HUES48 (cell line): ENCODE results near the gene EPB41L5.
"Not testable (repeated sequence)": the region's sequence is repeated elsewhere in the genome, so short reads cannot be mapped to it uniquely, and the experiment has no call there.

Source experiments
- H3K27ac ChIP-seq: one replicate; pipeline ENCODE4 v1.7.0; 2013; ENCODE audit warnings: low read depth, low read length, inconsistent platforms
- H3K27me3 ChIP-seq: 2 replicates; pipeline ENCODE4 v1.6.1; 2013; ENCODE audit warnings: mild to moderate bottlenecking, low read length; ENCODE audit not compliant: control insufficient read depth, insufficient read depth
- H3K36me3 ChIP-seq: 2 replicates; pipeline ENCODE4 v1.6.1; 2013; ENCODE audit warnings: low read length; ENCODE audit not compliant: control insufficient read depth, insufficient read depth
- H3K4me1 ChIP-seq: 2 replicates; pipeline ENCODE4 v1.6.1; 2013; ENCODE audit warnings: mild to moderate bottlenecking, low read length; ENCODE audit not compliant: control insufficient read depth, insufficient read depth
- H3K4me3 ChIP-seq: 2 replicates; pipeline ENCODE4 v1.5.1; 2013; ENCODE audit warnings: mild to moderate bottlenecking, low read depth, low read length
- H3K9ac ChIP-seq: 2 replicates; pipeline ENCODE4 v1.6.1; 2013; ENCODE audit warnings: mild to moderate bottlenecking, low read depth, low read length, moderate library complexity
- H3K9me3 ChIP-seq: 2 replicates; pipeline ENCODE4 v1.6.1; 2013; ENCODE audit warnings: low read length; ENCODE audit not compliant: control insufficient read depth, insufficient read depth

Gene EPB41L5

DNA sequence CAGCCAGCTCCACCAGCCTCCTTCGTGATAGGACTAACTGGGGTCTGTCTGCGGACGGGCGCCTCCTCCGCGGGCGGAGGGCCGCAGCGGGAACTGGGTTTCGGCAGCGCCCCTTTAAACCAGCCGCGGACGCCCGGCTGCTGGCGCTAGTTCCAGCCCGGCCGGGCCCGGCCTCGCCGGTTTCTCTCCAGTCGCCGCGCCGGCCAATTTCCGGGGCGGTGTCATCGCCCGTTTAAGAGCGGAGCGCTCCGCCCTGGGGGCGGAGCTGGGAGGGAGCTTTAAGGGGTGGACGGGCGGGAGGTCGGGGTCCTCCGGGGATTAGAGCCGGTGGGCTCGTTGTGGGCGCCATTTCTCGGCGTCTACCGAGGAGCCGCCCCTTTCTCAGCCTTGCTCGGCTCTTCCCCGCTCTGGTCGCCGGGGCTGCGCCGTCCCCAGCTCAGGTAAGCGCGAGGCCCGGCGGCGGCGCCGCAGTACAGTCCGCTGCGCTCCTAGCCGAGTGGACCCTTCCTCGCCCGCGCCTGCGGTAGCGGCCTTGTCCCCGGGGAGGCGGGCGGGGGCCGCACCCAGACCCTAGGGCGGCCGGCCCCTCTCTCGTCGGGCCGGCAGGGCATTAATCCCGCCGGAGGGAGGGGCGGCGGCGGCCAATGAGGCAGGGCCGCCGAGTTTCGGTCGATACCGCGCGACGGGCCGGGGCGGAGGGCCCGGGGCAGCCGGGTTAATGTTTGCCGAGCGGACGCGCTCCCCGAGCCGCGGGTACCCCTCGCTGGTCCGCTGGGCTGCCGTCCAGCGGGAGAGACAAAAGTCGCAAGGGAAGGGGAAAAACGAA, at the start of gene EPB41L5:
EPB41L5 (plus strand) TSS at position 307 of the 826 bp plus-strand sequence. CDS start 6,008 bp downstream, outside the sequence.
- Histone ChIP-seq H3K4me1 (peaks cover 23% of the 10 kb centered on the region), H3K9ac (peak within 1 kb of the TSS; percentile 92), H3K36me3 (no peaks in the 10 kb centered on the region), H3K27me3 (peaks cover 11% of the 10 kb centered on the region), H3K9me3 (no peaks in the 10 kb centered on the region), H3K4me3 (peak within 1 kb of the TSS; percentile 94), H3K27ac (peak within 1 kb of the TSS; percentile 88)

DNA sequence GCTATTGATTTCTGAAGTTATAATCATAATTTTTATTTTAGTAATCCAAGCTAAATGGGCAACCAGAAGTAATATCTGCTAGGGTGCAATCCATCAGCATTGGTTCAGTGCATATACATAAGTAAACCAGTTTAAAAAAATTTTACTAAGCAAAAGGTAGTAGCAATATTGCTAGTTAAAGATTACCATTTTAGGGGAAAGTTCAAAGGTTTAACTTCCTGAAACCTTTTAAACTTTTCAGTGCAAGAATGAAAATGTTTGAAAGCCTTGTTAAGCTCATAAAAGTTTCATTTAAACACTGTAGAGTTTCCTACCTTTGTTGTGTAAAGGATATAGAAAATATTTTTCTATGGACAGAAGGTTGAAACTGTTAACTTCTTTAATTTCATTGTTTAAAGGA, 31.0 kb upstream of the EPB41L5 start:
- H3K4me3 ChIP-seq: no peak overlapping the region
- no peak overlapping the region for H3K27ac ChIP-seq
- no peak overlapping the region for H3K9ac ChIP-seq
- H3K27me3 ChIP-seq: no peaks in the 10 kb centered on the region
- peaks cover 13% of the 10 kb centered on the region for H3K36me3 ChIP-seq
- H3K9me3 ChIP-seq: no peaks in the 10 kb centered on the region
- no peaks in the 10 kb centered on the region for H3K4me1 ChIP-seq

DNA sequence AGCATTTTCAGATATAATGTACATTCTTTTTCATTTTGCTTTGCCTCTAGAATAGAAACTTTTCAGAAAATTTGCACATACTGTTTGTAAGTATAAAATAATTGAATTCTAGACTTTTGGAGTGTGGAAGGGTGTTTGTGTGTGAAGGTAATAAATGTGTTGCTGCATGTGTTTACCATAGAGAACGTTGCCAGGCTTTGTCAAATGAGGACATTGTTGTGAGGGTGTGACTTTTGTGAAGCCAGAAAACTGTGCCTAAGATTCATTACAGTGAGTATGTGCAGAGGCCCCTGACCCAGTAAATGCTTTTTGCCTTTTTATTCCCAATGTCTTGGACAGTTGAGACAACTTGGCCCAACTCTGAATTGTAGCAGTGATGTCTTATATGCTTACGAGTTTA, 30.4 kb upstream of the EPB41L5 start:
- H3K36me3 ChIP-seq: peaks cover 6% of the 10 kb centered on the region
- H3K9me3 ChIP-seq: no peaks in the 10 kb centered on the region
- H3K4me3 ChIP-seq: no peak overlapping the region
- H3K27me3 ChIP-seq: no peaks in the 10 kb centered on the region
- H3K4me1 ChIP-seq: no peaks in the 10 kb centered on the region
- no peak overlapping the region for H3K9ac ChIP-seq
- no peak overlapping the region for H3K27ac ChIP-seq

DNA sequence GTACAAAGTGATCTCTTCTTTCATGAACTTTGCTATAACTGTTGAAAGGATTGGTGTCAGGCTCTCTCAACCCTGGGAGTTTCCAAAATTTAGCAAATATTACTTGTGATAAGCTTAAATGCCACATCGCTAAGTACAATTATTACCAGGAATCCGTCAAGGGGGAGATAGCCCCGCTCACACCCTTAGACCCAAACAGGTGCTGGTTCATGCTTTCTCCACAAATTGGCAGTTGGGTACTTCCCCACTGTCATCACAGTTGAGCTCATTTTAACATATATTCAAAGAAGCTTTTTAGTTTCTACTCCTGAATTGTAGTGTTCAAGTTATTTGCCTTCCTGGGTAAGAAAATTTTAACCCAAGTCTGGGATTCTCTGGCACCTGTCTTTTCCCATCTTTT, 29.8 kb upstream of the EPB41L5 start:
- no peaks in the 10 kb centered on the region for H3K9me3 ChIP-seq
- H3K27ac ChIP-seq: no peak overlapping the region
- no peak overlapping the region for H3K9ac ChIP-seq
- no peaks in the 10 kb centered on the region for H3K27me3 ChIP-seq
- no peak overlapping the region for H3K4me3 ChIP-seq
- 0 out of 2 replicates have a peak, but pooled peaks cover under 1% of the 10 kb centered on the region for H3K36me3 ChIP-seq
- H3K4me1 ChIP-seq: no peaks in the 10 kb centered on the region

DNA sequence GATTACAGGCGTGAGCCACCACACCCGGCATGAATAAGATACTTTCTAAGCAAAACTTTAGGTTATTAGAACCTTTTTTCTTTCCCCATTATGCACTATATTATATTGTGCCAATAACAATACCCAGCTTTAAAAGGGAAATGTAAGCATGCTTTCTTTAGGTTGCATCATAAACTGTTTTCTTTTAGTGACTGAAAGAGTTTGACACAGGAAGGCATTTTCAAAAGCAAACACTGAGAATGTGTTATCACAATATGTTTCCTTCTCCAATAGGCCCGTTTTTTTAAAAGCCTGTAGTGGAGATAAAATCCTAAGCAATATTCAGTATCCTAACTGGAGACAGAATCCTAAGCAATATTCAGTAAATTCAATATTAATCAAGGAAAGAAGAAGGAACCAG, 16.7 kb upstream of the EPB41L5 start:
- no peak overlapping the region for H3K9ac ChIP-seq
- no peaks in the 10 kb centered on the region for H3K9me3 ChIP-seq
- no peak overlapping the region for H3K4me3 ChIP-seq
- no peaks in the 10 kb centered on the region for H3K36me3 ChIP-seq
- H3K4me1 ChIP-seq: no peaks in the 10 kb centered on the region
- no peaks in the 10 kb centered on the region for H3K27me3 ChIP-seq
- no peak overlapping the region for H3K27ac ChIP-seq

DNA sequence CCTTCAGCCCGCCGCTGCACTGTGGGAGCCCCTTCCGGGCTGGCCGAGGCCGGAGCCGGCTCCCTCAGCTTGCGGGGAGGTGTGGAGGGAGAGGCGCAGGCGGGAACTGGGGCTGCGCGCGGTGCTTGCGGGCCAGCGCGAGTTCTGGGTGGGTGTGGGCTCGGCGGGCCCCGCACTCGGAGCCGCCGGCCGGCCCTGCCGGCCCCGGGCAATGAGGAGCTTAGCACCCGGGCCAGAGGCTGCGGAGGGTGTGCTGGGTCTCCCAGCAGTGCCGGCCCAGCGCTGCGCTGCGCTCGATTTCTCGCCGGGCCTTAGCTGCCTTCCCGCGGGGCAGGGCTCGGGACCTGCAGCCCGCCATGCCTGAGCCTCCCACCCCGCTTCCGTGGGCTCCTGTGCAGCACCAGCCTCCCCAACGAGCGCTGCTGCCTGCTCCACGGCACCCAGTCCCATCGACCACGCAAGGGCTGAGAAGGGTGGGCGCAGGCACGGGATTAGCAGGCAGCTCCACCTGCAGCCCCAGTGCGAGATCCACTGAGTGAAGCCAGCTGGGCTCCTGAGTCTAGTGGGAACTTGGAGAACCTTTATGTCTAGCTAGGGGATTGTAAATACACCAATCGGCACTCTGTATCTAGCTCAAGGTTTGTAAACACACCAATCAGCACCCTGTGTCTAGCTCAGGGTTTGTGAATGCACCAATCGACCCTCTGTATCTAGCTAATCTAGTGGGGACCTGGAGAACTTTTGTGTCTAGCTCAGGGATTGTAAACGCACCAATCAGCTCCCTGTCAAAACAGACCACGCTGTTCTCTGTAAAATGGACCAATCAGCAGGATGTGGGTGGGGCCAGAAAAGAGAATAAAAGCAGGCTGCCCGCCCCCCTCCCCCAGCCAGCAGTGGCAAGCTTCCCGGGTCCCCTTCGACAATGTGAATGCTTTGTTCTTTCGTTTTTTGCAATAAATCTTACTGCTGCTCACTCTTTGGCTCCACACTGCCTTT, 15.7 kb upstream of the EPB41L5 start:
- not testable (repeated sequence) for H3K27me3 ChIP-seq, H3K9me3 ChIP-seq, H3K4me1 ChIP-seq, H3K4me3 ChIP-seq, H3K9ac ChIP-seq, H3K36me3 ChIP-seq, H3K27ac ChIP-seq

DNA sequence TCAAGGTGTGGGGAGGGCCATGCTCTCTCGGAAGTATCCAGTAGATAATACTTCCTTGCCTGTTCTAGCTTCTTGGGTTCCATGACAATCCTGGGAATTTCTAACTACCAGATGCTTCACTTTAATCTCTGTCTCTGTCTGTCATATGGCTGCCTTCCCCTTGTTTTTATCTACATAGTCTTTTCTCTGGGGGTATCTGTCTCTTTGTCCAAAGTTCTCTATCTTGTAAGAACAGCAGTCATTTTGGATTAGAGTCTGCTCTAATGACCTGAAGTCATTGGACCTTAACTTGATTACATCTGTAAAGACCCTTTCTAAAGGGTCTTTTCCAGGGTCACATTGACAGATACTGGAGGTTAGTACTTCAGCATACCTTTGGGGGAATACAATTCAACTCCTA, 11.4 kb upstream of the EPB41L5 start:
- Histone ChIP-seq H3K9ac (no peak overlapping the region), H3K9me3 (no peaks in the 10 kb centered on the region), H3K4me3 (no peak overlapping the region), H3K36me3 (no peaks in the 10 kb centered on the region), H3K4me1 (no peaks in the 10 kb centered on the region), H3K27me3 (no peaks in the 10 kb centered on the region), H3K27ac (no peak overlapping the region)

DNA sequence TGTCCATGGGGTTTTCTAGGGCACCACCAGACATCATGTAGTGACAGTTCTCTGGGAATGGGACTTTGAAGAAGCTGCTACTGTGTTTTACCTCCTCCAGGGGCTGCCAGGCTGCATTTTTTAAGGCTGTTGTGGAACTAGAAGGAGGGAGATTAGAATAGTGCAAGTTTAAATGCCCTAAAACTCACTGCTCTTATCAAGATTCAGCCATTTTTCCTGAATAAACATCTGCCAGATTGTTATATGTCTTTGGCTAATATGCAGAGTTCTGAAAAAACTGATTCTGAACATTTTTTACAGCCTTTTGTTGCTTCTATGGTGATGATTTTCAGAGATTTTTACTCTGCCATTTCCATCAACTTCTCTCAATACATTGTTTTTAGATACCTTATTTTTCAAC, 8.6 kb upstream of the EPB41L5 start:
- no peak overlapping the region for H3K4me3 ChIP-seq
- H3K27me3 ChIP-seq: no peaks in the 10 kb centered on the region
- H3K9me3 ChIP-seq: no peaks in the 10 kb centered on the region
- no peak overlapping the region for H3K27ac ChIP-seq
- no peaks in the 10 kb centered on the region for H3K4me1 ChIP-seq
- H3K9ac ChIP-seq: no peak overlapping the region
- no peaks in the 10 kb centered on the region for H3K36me3 ChIP-seq

DNA sequence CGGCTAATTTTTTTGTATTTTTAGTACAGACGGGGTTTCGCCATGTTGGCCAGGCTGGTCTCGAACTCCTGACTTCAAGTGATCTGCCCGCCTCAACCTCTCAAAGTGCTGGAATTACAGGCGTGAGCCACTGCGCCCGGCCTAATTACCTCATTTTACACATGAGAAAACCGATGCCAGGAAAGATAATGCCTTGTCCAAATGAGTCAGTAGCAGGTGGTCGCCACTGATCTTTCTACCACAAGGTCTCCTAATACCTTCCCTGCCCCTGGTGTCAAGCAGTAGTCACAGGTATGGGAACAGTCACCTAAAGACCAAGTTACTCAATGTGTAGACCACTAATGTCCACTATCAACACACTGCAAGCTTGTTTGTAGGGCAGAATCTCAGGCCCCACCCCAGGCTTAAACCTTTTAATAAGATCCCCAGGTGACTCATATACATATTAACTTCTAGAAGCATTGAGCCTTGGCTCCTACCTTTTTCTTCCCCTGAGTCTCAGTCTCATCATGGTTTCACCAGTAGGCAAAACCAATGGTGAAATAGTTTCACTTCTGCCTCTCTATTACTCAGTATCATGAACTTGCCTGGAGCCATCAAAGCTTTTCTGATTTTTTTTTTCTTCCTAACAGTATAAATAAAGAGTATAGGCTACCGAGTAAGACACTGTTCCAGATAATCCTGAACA, 6.9 kb upstream of the EPB41L5 start:
- Histone ChIP-seq H3K9me3 (no peaks in the 10 kb centered on the region), H3K4me1 (no peaks in the 10 kb centered on the region), H3K27ac (no peak overlapping the region), H3K4me3 (no peak overlapping the region), H3K36me3 (no peaks in the 10 kb centered on the region), H3K27me3 (no peaks in the 10 kb centered on the region), H3K9ac (no peak overlapping the region)

DNA sequence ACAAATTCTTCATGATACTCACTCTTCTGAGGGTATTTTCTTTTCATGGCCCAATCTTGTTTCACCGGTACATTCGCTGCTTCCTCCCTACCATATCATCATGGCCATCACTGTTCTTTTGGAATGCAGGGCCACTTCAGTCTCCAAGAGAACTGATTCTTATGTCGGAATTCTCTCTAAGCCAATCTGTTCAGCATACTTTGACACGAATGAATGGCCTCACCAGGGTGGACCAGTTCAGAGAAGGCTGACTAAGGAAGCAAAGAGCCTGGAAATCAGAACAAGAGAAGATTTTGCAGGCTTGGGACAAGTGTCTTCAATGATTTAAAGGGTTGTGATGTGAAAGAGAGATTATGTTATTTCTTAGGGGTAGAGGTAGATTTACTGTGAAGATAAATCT, 5.0 kb upstream of the EPB41L5 start:
- peaks cover 11% of the 10 kb centered on the region for H3K27me3 ChIP-seq
- H3K27ac ChIP-seq: no peak overlapping the region
- no peaks in the 10 kb centered on the region for H3K36me3 ChIP-seq
- no peak overlapping the region for H3K4me3 ChIP-seq
- H3K4me1 ChIP-seq: peaks cover 4% of the 10 kb centered on the region; the same call in 1 of the 2 replicates
- no peaks in the 10 kb centered on the region for H3K9me3 ChIP-seq
- no peak overlapping the region for H3K9ac ChIP-seq
